ENCODE data around the gene PLCZ1.

The PLCZ1 gene

DNA sequence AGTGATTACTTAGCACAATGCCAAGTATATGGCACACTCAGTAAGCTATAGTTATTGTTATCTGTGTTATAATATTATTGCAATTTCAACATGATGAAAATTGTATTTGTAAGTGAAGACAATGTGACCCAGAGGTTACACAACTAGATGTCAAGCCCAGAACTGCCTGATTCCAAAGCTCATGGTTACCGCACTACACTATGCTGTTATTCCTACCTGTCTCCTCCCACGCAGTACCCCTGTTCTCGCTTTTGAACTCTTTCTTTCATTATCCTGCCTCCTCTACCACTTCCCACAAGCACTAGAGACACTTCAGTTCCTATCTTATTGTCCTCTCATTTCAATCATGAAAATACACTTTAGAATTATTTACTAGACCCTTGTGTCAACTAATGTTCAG, 93.2 kb downstream of the PLCZ1 start:
- TF ChIP-seq, protein P1, sequence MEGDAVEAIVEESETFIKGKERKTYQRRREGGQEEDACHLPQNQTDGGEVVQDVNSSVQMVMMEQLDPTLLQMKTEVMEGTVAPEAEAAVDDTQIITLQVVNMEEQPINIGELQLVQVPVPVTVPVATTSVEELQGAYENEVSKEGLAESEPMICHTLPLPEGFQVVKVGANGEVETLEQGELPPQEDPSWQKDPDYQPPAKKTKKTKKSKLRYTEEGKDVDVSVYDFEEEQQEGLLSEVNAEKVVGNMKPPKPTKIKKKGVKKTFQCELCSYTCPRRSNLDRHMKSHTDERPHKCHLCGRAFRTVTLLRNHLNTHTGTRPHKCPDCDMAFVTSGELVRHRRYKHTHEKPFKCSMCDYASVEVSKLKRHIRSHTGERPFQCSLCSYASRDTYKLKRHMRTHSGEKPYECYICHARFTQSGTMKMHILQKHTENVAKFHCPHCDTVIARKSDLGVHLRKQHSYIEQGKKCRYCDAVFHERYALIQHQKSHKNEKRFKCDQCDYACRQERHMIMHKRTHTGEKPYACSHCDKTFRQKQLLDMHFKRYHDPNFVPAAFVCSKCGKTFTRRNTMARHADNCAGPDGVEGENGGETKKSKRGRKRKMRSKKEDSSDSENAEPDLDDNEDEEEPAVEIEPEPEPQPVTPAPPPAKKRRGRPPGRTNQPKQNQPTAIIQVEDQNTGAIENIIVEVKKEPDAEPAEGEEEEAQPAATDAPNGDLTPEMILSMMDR (IDR thresholded peaks at IDR 0.05; ENCODE audit: control insufficient read depth, insufficient read depth, low read depth, low read length, missing control alignments), result no peak
- DNase-seq (ENCODE audit: low read depth), result no peak

DNA sequence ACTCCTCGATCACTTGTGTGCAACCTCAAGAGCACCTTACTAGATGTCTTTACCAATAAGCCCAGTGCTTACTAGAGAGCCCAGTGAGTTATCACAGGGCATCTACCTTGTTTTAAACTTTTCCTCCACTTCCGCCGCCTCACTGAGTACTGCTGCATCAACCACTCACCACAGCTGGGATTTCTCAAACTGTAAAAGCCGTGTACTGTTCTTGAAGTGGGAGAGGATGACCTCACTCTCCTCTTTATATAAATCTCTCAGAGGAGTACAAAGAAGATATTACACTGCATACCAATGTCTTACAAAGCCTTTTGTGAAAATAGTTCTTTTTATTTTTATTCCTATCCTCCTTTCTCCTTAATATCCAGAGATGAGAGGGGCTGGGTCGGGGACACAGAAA, 94.1 kb downstream of the PLCZ1 start:
- no peak overlapping the region for H3K4me3 ChIP-seq (ENCODE audit: control insufficient read depth, low read depth, low read length)
- TF ChIP-seq, protein P1 (IDR thresholded peaks at IDR 0.05; ENCODE audit: control insufficient read depth, insufficient read depth, low read depth, low read length, missing control alignments), result no peak
- DNase-seq (ENCODE audit: low read depth), result peak; percentile 5

More for the DNA sequence above, 93.2 kb downstream of the PLCZ1 start:
- no peak overlapping the region for H3K4me3 ChIP-seq (ENCODE audit: control insufficient read depth, low read depth, low read length)

DNA sequence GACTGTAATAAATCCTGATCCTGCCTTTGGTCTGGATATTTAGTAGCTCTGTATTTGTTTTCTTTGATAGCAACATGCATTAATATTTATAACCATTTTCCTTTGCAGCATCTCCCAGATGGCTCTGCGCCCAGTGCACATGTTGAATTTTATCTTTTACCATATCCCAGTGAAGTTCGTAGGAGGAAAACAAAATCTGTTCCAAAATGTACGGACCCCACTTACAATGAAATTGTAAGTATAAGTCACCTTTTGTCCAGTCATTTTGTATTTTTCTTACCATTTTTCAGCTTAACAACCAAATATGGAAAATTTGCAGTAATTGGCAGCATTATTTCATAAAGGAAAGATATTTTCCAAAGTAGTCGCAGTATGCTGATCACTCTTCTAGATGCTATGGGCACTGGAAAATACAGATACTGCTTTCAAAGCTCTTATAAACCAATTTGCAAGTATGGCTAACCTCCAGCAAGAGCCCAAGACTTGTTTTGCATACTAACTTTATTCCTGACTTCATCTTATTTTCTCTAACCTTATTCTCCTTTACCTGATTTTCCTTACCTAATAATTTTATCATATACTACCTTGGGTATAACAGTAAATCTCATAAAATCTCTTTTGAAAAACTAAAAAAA, 97.4 kb downstream of the PLCZ1 start:
- TF ChIP-seq, protein P1 (IDR thresholded peaks at IDR 0.05; ENCODE audit: control insufficient read depth, insufficient read depth, low read depth, low read length, missing control alignments), result no peak

DNA sequence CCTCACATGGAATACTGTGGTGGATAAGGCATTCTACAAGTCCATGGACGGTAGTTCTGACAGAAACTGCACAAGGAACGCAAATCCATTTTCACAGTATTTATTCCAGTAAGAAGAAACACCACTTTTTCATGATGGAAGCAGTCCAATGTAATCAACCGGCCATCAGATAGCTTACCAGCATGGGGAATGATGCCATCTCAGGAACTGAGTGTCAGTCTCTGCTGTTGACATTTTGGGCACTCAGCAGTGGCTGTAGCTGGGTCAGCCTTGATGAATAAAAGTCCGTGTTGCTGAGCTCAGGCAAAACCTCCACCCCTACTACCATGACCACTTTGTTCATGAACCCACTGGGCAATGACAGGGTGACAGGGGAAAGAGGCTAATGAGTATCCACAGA, 103.4 kb downstream of the PLCZ1 start:
- H3K4me3 ChIP-seq (ENCODE audit: control insufficient read depth, low read depth, low read length), result no peak overlapping the region
- no peak for DNase-seq (ENCODE audit: low read depth)
- TF ChIP-seq, protein P1 (IDR thresholded peaks at IDR 0.05; ENCODE audit: control insufficient read depth, insufficient read depth, low read depth, low read length, missing control alignments), result no peak

More for the DNA sequence above, 97.4 kb downstream of the PLCZ1 start:
- DNase-seq (ENCODE audit: low read depth), result no peak
- H3K4me3 ChIP-seq (ENCODE audit: control insufficient read depth, low read depth, low read length), result no peak overlapping the region

All from AG09309 (cell line).